ENCODE measurements around the gene ABCA2. TPM values are rescaled to one million over a fixed set of nuclear protein-coding genes. Genes with fewer than 3 reads are reported as not detected.

ABCA2 gene
- total and polyA plus RNA-seq, 2 experiments from 2014 or later = 7.0 to 16.0 TPM

- TF ChIP-seq ZNF462 (CRISPR knock-in tag; IDR thresholded peaks at IDR 0.05) (no peak), NANOG (IDR thresholded peaks at IDR 0.05; ENCODE audit: borderline replicate concordance) (no peak), CTCF (conservative IDR thresholded peaks at IDR 0.05; ENCODE audit: low read depth in 2 of 2) (no peak), CREB1 (CRISPR knock-in tag; IDR thresholded peaks at IDR 0.05; ENCODE audit: low read depth) (no peak), EZH2 (IDR thresholded peaks at IDR 0.05; ENCODE audit: low read depth, unreplicated experiment) (no peak), ZNF114 (CRISPR knock-in tag; IDR thresholded peaks at IDR 0.05) (no peak)
Observed at GRCh38 chr9:137017071-137017470, 11.0 kb downstream of the ABCA2 start (continued).

- no peak overlapping the region for H3K4me3 ChIP-seq
- H3K36me3 ChIP-seq (ENCODE audit: insufficient read depth) = no peaks in the 10 kb centered on the region
- Mint-ChIP-seq H3K4me1 (no peaks in the 10 kb centered on the region), H3K27ac (no peak overlapping the region), H3K27me3 (ENCODE audit: insufficient read depth, low read depth, poor library complexity) (peaks cover 4% of the 10 kb centered on the region), H3K36me3 (ENCODE audit: low read depth) (peaks cover 2% of the 10 kb centered on the region; the same call in 1 of the 3 replicates), H3K4me3 (no peak overlapping the region), H3K9me3 (no peaks in the 10 kb centered on the region)
- no peak overlapping the region for H3K4me2 ChIP-seq
- H3K27me3 ChIP-seq (ENCODE audit: insufficient read depth) = no peaks in the 10 kb centered on the region
- DNase-seq (ENCODE audit: low spot score) = no peak
- H3K79me2 ChIP-seq (replicated peaks; ENCODE audit: insufficient read depth) = no peaks in the 10 kb centered on the region
- H3F3A ChIP-seq (replicated peaks; ENCODE audit: low read depth) = no peaks in the 10 kb centered on the region
- H4K20me1 ChIP-seq (replicated peaks; ENCODE audit: insufficient read depth) = no peaks in the 10 kb centered on the region
- H3K27ac ChIP-seq (ENCODE audit: low read depth) = no peak overlapping the region
- no peak overlapping the region for H2AFZ ChIP-seq
- no peaks in the 10 kb centered on the region for H3K9me2 ChIP-seq (ENCODE audit: insufficient read depth)
- no peak for ATAC-seq
- H3K4me1 ChIP-seq (ENCODE audit: insufficient read depth) = no peaks in the 10 kb centered on the region
- TF ChIP-seq ETS1 (IDR thresholded peaks at IDR 0.05) (no peak), REST (IDR thresholded peaks at IDR 0.05; ENCODE audit: unreplicated experiment) (no peak), CREB1 (CRISPR knock-in tag; IDR thresholded peaks at IDR 0.05; ENCODE audit: low read depth) (no peak), EZH2phosphoT487 (IDR thresholded peaks at IDR 0.05; ENCODE audit: unreplicated experiment) (no peak), ZNF331 (CRISPR knock-in tag; IDR thresholded peaks at IDR 0.05; ENCODE audit: low read depth) (no peak), ZNF114 (CRISPR knock-in tag; IDR thresholded peaks at IDR 0.05) (no peak), NANOG (IDR thresholded peaks at IDR 0.05; ENCODE audit: borderline replicate concordance) (no peak)
Observed at GRCh38 chr9:137016436-137016835, 11.6 kb downstream of the ABCA2 start.
